Keratinocyte (primary cell): ENCODE data around the gene UBE2R2. TPM values are rescaled to one million over a fixed set of nuclear protein-coding genes. Genes with fewer than 3 reads are reported as not detected.

Source experiments
- DNase-seq: peaks from one replicate; pipeline ENCODE4 v3.0.0-alpha.2; 2011; ENCODE audit warnings: low read depth, missing footprints, low spot score
- FAIRE-seq: peaks from 2 replicates; lab custom pipeline; 2011; peaks lifted over from hg19 to GRCh38; lab: Jason Lieb, UNC
- H2AFZ ChIP-seq: 2 replicates; pipeline ENCODE4 v1.6.0; 2012; ENCODE audit warnings: low read length, control low read depth, inconsistent platforms; ENCODE audit not compliant: control insufficient read depth
- H3K27ac ChIP-seq: 2 replicates; pipeline ENCODE4 v1.5.1; 2011; ENCODE audit warnings: low read length; ENCODE audit not compliant: control insufficient read depth, insufficient read depth
- H3K27me3 ChIP-seq: 3 replicates; pipeline ENCODE4 v1.6.0; 2011; ENCODE audit warnings: low read length; ENCODE audit not compliant: control insufficient read depth, insufficient read depth; ENCODE audit errors: extremely low read depth
- H3K36me3 ChIP-seq, 2 experiments: 2 replicates in 1 of 2; 3 replicates in 1 of 2; pipeline ENCODE4 v1.5.1; 2011; ENCODE audit warnings: low read length in 2 of 2, mild to moderate bottlenecking in 1 of 2; ENCODE audit not compliant: control insufficient read depth in 2 of 2, insufficient read depth in 2 of 2; ENCODE audit errors: extremely low read depth in 1 of 2
- H3K4me1 ChIP-seq: 3 replicates; pipeline ENCODE4 v1.5.1; 2011; ENCODE audit warnings: low read length; ENCODE audit not compliant: control insufficient read depth, insufficient read depth; ENCODE audit errors: extremely low read depth
- H3K4me2 ChIP-seq: 3 replicates; pipeline ENCODE4 v1.6.0; 2011; ENCODE audit warnings: low read depth, low read length; ENCODE audit not compliant: control insufficient read depth, insufficient read depth; ENCODE audit errors: extremely low read depth
- H3K4me3 ChIP-seq, 3 experiments: fragments of 200-600 bp in 1 of 3; sonication (generic) in 1 of 3; 2 replicates in 2 of 3; 3 replicates in 1 of 3; pipeline ENCODE4 v1.5.1; 2011 to 2016; ENCODE audit warnings: low read length in 3 of 3, mild to moderate bottlenecking in 3 of 3, control low read depth in 2 of 3, inconsistent platforms in 1 of 3, low read depth in 1 of 3, mixed read lengths in 1 of 3, mixed run types in 1 of 3, moderate library complexity in 1 of 3; ENCODE audit not compliant: control insufficient read depth in 2 of 3, insufficient read depth in 2 of 3; ENCODE audit errors: extremely low read depth in 1 of 3
- H3K79me2 ChIP-seq: 2 replicates; pipeline ENCODE4 v1.6.0; 2012; ENCODE audit warnings: low read length; ENCODE audit not compliant: control insufficient read depth, insufficient read depth
- H3K9ac ChIP-seq: 3 replicates; pipeline ENCODE4 v1.6.0; 2011; ENCODE audit warnings: low read length; ENCODE audit not compliant: control insufficient read depth, insufficient read depth; ENCODE audit errors: extremely low read depth
- H3K9me1 ChIP-seq: 3 replicates; pipeline ENCODE4 v1.6.0; 2011; ENCODE audit warnings: low read length; ENCODE audit not compliant: control insufficient read depth, insufficient read depth; ENCODE audit errors: extremely low read depth
- H3K9me3 ChIP-seq: 2 replicates; pipeline ENCODE4 v1.5.1; 2012; ENCODE audit warnings: low read depth, low read length; ENCODE audit not compliant: control insufficient read depth
- H4K20me1 ChIP-seq: 3 replicates; pipeline ENCODE4 v1.6.0; 2011; ENCODE audit warnings: low read length; ENCODE audit not compliant: control insufficient read depth, insufficient read depth; ENCODE audit errors: extremely low read depth
- CTCF ChIP-seq, 3 experiments: IDR thresholded peaks in 1 of 3; conservative IDR thresholded peaks in 1 of 3; optimal IDR thresholded peaks in 1 of 3; 2 replicates in 2 of 3; 3 replicates in 1 of 3; pipeline versions ENCODE3 to v1.5.1; 2011; ENCODE audit warnings: low read length in 3 of 3, mild to moderate bottlenecking in 3 of 3, moderate library complexity in 2 of 3, control low read depth in 1 of 3, inconsistent platforms in 1 of 3; ENCODE audit not compliant: insufficient read depth in 2 of 3; ENCODE audit errors: extremely low read depth in 1 of 3
- EZH2 ChIP-seq: IDR thresholded peaks from one replicate; pipeline ENCODE4 v1.6.1; 2012; ENCODE audit warnings: inconsistent platforms, mild to moderate bottlenecking, low read length, moderate library complexity
- dilution Hi-C: fragments of 300-500 bp; cut with MboI; formaldehyde crosslinking; loops from one replicate; pipeline ENCODE4 v1.7.0; 2020; ENCODE audit warnings: low sequenced_read_pairs; ENCODE audit not compliant: extremely low pct_ligation_motif_present
- polyA plus RNA-seq, 5 experiments: library from polyadenylated mRNA; depleted of rRNA in 3 of 5; stranded (reverse) in 3 of 5; stranded (forward) in 1 of 5; unstranded in 1 of 5; fragments of >200 nt; gene quantifications; 1 replicate in 1 of 5; 2 replicates in 3 of 5; 3 replicates in 1 of 5; pipeline versions ENCODE4 v1.2.1 to v1.2.3, GENCODE V29; 2011 to 2012; ENCODE audit warnings: missing spikeins in 2 of 5, low read depth in 1 of 5, low replicate concordance in 1 of 5

Gene UBE2R2
- polyA plus RNA-seq, 1 donor (not counting 4 experiments of a cell fraction or from before 2014, with no cell fraction given): 20.5 TPM

DNA sequence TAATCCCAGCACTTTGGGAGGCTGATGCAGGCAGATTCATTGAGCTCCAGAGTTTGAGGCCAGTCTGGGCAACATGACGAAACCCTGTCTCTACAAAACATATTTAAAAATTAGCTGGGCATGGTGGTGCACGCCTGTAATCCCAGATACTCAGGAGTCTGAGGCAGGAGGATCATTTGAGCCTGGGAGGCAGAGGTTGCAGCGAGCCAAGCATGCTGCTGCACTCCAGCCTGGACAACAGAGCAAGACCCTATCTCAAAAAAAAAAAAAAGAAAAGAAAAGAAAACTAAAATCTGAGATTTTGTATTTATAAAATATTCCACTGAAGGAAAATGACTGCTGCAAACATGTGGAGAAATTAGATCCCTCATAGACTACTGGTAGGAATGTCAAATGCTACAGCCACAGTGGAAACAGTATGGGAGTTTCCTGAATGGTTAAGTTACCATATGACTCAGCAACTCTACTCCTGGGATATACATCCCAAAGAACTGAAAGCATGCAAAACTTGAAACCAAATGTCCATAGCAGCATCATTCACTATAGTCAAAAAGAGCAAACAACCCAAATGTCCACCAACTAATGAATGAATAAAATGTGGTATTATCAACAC lies 125.6 kb downstream of the UBE2R2 start:
- Histone ChIP-seq H4K20me1 (peaks cover 4% of the 10 kb centered on the region), H3K9me1 (no peaks in the 10 kb centered on the region), H3K27ac (no peak overlapping the region), H3K9me3 (no peaks in the 10 kb centered on the region), H3K4me2 (no peak overlapping the region), H3K36me3 (peaks cover 21 to 37% of the 10 kb centered on the region in 2 experiments), H3K4me1 (peaks cover 12% of the 10 kb centered on the region), H2AFZ (no peak overlapping the region), H3K4me3 (no peak overlapping the region), H3K9ac (no peak overlapping the region), H3K79me2 (peaks cover 2% of the 10 kb centered on the region), H3K27me3 (no peaks in the 10 kb centered on the region)
- no peak for DNase-seq
- TF ChIP-seq CTCF (optimal IDR thresholded peaks at IDR 0.05 in 1 of 3, IDR thresholded peaks at IDR 0.05 in 1 of 3, conservative IDR thresholded peaks at IDR 0.05 in 1 of 3; ENCODE audit: extremely low read depth in 1 of 3, insufficient read depth in 2 of 3, low read length in 3 of 3) (peak in 1 of 3 experiments; percentile 35), EZH2 (no peak)
- peak; percentile 73 for FAIRE-seq
- dilution Hi-C loops: no loop called here

- H3K9me1 ChIP-seq: no peaks in the 10 kb centered on the region
- H3K9me3 ChIP-seq: no peaks in the 10 kb centered on the region
- H3K4me1 ChIP-seq: peaks cover 20% of the 10 kb centered on the region
- no peak overlapping the region for H3K27ac ChIP-seq
- no peak overlapping the region for H3K4me3 ChIP-seq
- no peak for DNase-seq
- no peak overlapping the region for H3K9ac ChIP-seq
- FAIRE-seq: no peak
- no peaks in the 10 kb centered on the region for H3K27me3 ChIP-seq
- H4K20me1 ChIP-seq: peaks cover 4% of the 10 kb centered on the region
- peaks cover 2% of the 10 kb centered on the region for H3K79me2 ChIP-seq
- no peak for TF ChIP-seq CTCF (optimal IDR thresholded peaks at IDR 0.05 in 1 of 3, IDR thresholded peaks at IDR 0.05 in 1 of 3, conservative IDR thresholded peaks at IDR 0.05 in 1 of 3; ENCODE audit: extremely low read depth in 1 of 3, insufficient read depth in 2 of 3, low read length in 3 of 3)
- no peak for TF ChIP-seq EZH2
- dilution Hi-C loops: no loop called here
- peaks cover 19 to 41% of the 10 kb centered on the region in 2 experiments for H3K36me3 ChIP-seq
- no peak overlapping the region for H2AFZ ChIP-seq
- H3K4me2 ChIP-seq: no peak overlapping the region
Observed at GRCh38 chr9:33943389-33943788, 126.4 kb downstream of the UBE2R2 start.
